ENCODE data around the gene SYNDIG1.

SYNDIG1 gene

DNA sequence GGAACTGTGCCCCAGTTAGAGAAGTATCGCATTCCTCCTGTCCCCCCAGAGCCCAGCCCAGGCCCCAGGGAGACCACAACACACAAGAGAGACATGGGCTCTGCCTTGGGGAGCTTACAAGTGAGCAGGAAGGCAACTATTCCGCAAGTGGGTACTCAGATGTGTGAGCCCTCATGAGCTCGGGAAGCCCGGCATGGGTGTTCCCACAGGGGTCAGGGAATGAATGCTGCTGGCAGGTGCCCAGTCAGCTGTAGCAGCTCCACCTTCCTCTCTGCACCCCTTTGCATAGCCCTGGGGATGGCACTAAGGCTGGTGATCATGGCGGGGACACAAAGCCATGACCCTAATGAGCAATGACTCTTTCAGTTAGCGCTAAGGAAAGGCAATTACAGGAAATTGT lies 194.1 kb downstream of the SYNDIG1 start:
- DNase-seq = no peak

DNA sequence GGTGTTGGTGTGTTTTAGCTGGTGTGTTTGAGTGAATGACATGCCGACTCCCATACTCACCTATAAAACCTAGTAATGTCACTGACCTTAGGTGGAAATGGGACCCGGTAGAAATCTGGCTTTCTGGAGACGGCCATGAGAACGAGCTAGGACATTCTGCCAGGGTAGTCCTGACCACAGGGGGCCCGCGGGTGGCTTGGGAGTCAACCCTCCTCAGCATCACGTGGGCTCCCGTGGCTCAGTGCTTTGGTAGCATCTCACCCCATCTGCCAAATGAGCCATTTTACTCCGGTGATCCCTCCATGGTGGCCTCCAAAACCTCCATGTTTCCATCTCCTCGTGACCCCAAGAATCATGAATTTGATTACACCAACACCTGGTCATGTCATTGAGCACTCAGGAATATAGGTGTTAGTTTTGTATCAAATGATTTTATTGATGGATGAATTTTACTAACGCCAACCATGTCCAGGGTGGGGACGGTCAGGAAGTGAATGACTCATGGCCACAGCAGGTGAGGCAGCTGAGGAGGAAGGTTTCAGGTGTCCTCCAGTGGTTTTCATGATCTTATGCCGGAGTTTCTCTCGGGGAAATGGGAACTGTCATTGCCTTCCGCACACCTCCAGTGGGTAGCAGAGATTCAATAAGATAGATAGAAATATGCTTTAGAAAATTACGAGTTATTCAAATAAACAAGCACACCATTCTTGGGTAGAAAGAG lies 195.0 kb downstream of the SYNDIG1 start:
- no peak for DNase-seq

- no peak for DNase-seq
Observed at GRCh38 chr20:24665196-24665595, 195.8 kb downstream of the SYNDIG1 start.

DNA sequence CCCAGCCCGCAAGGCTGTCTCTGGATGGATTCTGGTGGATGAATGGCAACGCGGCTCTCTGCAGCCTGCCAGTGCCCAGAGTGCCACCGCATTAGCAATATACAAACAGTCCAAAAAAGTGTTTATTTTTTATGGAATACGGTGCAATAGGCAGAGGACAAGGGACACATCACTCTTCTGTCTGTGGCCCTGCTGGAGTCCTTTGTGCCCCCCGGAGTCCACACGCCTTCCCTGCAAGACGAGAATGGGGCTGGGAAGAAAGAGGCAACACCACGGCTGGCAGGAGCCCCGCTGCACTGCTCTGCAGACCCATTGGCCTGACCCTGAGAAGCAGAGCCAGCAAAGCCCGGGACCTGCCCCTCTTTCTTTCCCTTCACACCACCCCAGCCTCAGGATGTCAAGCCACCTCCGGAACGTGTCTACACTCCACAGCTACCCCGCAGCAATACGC lies 196.3 kb downstream of the SYNDIG1 start:
- DNase-seq = no peak

- DNase-seq = no peak
Observed at GRCh38 chr20:24667689-24668383, 198.4 kb downstream of the SYNDIG1 start.

GRCh38 chr20:24668384-24668702 lies 198.9 kb downstream of the SYNDIG1 start:
- no peak for DNase-seq

- DNase-seq = no peak
Observed at GRCh38 chr20:24668791-24669190, 199.4 kb downstream of the SYNDIG1 start.

DNA sequence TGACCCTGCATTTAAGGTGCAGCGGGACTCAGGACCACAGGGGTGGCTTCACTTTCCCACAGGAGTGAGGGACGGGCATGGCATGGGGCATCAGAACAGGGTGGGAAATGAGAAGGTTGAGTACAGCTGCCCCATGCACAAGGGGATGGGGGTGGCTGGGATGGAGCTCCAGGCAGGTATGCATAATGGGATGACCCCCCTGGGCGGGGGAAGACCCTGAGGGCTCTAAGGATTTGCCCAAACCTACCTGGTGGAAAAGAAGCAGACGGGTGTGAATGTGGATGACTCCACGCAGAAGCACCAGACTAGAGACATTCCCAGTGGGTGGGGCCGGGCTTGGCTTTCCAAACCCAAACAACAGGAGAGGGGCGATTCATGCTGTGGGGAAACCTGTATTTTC lies 200.3 kb downstream of the SYNDIG1 start:
- DNase-seq = no peak

DNA sequence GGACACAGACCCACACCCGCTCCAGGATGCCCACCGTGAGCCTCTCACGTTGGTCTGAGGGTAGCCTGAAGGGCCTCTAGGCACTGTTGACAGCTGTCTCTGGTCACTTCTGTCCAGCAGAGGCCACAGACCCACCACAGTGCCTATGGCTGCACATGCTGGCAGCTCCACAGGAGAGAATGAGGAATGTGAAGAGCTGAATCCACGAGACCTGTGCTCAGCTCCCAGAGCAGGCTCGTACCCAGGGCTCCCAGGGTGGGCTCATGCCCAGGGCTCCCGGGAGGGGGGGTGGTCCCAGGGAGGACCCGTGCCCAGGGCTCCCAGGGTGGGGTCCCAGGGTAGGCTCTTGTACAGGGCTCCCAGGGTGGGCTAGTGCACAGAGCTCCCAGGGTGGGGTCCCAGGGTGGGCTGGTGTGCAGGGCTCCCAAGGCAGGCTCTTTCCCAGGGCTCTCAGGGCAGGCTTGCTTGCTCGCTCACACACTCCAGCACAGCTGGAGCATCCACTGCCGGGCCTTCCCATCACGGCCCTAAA lies 201.0 kb downstream of the SYNDIG1 start:
- no peak for DNase-seq

DNA sequence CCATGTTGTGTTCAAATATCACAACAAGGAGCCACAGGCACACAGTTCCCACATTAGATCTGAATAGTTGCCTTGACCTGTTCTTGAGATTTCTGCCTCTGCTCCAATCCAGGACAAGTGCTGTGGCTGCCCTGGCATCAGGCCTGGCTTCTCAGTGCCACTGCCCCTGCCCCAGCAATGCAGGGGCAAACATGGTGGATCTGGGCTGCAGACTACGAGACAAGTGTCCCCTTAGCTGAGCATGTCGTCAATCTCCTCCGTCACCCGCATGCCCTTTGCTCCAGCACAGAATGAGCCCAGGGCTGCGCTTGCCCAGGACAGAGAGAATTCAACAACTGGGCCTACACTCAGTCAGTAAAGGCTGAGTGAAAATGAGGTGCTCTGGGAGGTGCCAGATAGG lies 201.6 kb downstream of the SYNDIG1 start:
- no peak for DNase-seq

DNA sequence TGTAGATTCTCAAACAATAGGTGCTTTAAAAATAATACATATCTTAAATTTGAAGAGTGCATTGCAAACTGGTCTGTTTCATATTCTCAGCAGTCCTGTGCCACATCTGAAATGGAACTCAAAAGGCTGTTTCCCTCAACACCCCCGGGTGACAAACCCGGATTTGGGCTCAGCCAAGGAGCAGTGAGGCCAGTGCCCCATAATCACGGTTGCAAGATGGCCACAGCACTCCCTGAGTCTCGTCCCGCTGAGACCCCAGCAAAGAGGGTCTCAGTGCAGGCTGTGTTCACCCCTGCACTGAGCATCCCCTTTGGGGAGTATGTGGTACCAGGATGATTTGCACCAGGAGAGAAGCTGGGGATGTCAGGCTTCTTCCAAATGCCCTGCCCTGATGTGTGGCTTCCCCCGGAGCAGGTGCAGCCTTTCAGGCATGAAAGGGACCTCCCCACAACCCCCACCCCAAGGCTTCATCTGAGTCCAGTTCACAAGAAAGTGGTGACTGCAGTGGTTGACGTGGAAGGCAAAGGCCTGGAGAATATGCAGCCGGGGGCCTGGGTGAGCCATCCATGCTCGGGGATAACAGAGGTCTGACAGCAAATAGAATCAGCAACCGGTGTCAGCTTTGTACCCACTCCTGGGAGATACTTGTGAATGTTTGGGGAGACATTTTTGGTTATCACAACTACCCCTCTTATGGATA lies 202.9 kb downstream of the SYNDIG1 start:
- DNase-seq = no peak

GRCh38 chr20:24672886-24673677 lies 203.7 kb downstream of the SYNDIG1 start:
- DNase-seq = no peak

DNA sequence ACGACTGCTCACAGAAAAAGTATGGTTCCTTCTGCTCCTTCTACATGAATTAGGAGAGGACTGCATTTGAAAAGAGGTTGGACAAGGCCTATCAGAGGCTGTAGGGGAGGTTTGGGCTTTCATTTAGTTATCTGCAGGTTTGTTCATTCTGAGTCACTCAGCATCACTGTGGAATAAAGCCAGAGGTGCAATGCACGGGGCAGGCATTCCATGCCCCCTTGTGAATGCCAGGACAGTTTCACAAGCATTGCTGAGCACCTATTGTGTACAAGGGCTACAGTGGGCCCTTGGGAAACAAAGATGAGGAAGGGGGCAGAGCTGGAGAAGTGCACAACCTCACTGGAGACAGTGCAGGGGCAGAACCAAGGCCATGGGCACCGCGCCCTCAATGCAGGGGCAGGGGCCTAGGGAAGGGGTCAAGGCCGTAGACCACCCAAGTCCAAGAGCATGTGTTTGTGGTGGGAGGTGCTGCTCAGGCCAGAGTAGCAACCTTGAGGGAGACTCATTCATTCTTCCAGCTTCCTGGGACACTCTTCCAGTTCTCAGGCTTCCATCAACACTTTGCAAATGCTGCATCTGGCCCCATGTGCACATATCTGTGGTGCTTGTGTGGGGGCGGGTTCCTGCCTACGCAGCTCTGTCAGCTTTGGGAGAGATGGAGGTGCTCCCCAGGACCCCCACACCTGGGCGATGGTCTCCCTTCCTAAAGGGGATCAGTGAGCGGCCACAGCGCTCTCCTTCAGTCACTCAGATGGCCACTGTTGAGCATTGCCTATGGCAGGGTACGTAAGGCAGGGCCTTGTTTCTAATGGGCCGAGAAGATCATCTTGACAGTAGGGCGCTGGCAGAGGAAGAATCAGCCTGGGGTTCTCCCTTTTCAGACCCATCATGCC lies 204.5 kb downstream of the SYNDIG1 start:
- no peak for DNase-seq

- no peak for DNase-seq
Observed at GRCh38 chr20:24674921-24675605, 205.6 kb downstream of the SYNDIG1 start.

DNA sequence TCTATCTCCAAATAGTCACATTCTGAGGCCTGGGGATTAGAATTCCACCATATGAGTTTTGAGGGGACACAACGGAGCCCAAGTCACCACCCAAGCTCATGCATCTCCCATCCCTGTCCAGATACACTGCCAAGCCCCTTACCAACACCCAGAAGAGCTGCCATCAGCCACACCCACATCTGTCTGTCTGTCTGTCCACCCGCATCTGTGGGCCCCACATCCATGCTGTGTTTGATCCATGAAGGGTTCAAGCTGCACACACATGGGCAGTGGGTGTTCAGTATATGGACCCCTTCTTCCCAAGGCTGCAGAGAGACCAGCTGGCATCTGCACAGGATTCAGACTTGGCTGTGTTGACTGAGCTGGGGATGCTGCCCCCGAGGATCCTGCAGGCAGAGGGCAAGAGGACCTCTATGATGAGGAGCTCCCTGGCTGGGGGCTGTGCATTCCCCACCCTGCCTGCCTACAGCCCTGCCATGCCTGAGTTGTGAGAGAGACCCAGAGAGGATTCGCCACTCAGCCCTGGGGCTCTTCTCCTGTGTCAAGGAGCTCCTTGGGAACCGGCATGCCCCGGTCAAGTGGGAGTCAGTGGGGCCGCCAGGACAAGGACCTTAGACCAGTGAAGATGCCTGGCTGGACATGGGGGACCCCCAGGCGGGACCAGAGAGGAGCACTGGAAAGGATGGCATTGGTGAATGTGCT lies 206.4 kb downstream of the SYNDIG1 start:
- DNase-seq = no peak

DNA sequence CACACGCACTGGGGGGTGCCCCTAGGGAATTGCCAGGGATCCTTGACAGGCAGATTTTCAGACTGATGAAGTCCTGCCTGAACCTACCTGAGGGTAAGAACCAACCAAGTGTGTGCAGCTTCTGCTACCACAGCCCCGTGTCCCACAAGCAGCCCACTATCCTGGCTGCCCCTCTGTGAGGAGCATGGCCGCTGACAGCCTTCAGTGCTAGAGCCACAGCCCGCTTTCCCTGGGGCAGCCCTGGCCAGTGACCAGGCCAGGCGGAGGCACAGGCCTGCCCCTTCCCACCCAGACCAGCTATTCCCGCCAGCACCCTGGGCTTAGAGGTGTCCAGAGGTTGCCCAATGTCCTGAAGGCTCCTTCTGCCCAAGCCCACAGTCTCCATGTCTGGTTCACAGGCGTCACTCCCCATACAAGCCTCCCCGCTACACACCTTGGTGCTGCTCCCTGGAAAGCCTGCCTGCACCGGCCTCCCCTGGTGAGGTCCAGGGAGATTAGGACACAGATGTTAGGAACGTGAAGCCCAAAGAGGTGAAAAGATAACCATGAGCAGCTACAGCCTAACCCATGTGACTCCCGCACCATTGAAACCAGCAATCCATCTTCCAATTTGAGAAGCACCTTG lies 207.0 kb downstream of the SYNDIG1 start:
- no peak for DNase-seq

DNA sequence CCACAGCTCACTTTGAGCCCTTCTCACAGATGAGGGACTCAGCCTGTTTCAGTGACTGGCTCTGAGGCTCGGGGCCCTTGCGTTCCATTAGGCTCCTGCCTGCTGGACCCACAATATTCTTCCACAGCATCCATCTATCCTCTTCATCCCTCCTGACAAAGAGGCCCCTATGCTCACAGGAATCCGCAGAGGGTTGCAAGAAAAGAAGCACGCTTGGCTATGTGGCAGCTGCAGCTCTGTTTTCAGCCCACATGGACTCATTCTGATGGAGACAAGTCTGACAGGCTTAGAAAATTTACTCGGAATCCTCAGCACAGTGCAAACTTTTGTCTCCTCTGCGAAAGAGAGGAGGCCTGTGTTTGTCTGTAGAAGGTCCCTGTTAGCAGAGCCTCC lies 207.5 kb downstream of the SYNDIG1 start:
- DNase-seq = no peak

DNA sequence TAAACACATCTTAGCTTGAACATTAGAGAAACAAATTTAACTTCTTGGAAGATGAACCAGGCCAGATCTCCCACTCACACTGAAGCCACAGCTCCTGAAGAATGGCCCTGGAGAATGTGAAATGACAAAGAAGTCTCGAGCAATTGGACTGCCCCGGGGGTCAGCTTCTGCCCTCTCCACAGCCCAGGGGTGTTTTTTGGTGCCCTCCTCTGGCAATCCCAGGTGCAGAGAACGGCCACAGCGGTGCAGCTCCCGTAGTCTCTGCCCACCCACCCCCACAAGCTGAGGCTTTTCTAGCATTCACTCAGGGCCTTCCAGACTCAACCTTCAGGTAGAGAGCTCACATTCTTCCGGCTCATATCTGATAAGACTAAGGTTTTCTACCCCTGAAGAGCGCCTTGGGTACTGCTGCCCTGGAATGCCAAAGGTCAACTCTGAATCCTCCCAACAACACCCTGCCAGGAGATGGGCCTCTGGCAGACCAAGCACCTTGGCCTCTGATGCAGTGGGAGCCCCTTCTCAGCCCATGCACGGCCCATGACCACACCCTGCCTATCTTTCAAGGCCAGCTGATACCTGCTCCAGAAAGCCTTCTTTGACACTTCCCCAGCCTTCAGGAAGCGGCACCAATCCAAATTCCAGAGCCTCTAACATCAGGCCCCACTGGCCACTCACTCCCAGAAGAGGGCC lies 208.3 kb downstream of the SYNDIG1 start:
- DNase-seq = no peak

GRCh38 chr20:24678351-24679106 lies 209.1 kb downstream of the SYNDIG1 start:
- no peak for DNase-seq

All from central memory CD4-positive, alpha-beta T cell (primary cell).